GM12873 (cell line): Measurements from ENCODE around the gene TMEM271.

ENCODE experiments used
- CTCF ChIP-seq: IDR thresholded peaks from 2 replicates; pipeline ENCODE4 v1.5.1; 2012; ENCODE audit warnings: low read depth, mild to moderate bottlenecking, moderate library complexity, low read length, control low read depth; ENCODE audit not compliant: insufficient read depth; ENCODE audit errors: missing control alignments

The TMEM271 gene

GRCh38 chr4:533318-534100 is 42.6 kb downstream of the TMEM271 start:
- no peak for TF ChIP-seq CTCF

- no peak for TF ChIP-seq CTCF
These were observed 43.3 kb downstream of the TMEM271 start for GRCh38 chr4:532588-533317.

- TF ChIP-seq CTCF = no peak
These were observed 44.2 kb downstream of the TMEM271 start for GRCh38 chr4:531721-532565.

- TF ChIP-seq CTCF = no peak
These were observed 45.0 kb downstream of the TMEM271 start for GRCh38 chr4:531076-531475.

GRCh38 chr4:530017-530781 is 45.9 kb downstream of the TMEM271 start:
- no peak for TF ChIP-seq CTCF

GRCh38 chr4:529563-529962 is 46.5 kb downstream of the TMEM271 start:
- TF ChIP-seq CTCF = no peak
